OCI-LY1 (cell line): ENCODE data around the gene EWSR1.

Experiments used
- H2AFZ ChIP-seq: fragments of 200-600 bp; sonication (generic), shearing (Covaris generic); 2 replicates; pipeline ENCODE4 v1.6.0; 2014; ENCODE audit warnings: antibody characterized with exemption, mild to moderate bottlenecking, low read length
- H3F3A ChIP-seq: fragments of 200-600 bp; sonication (generic), shearing (Covaris generic); 2 replicates; pipeline ENCODE4 v1.6.0; 2014; ENCODE audit warnings: mild to moderate bottlenecking, antibody characterized with exemption, low read length, moderate library complexity; ENCODE audit not compliant: insufficient read depth
- H3K27ac ChIP-seq: fragments of 200-600 bp; sonication (generic); 2 replicates; pipeline ENCODE4 v1.5.1; 2014; ENCODE audit warnings: low read length, mixed run types, mild to moderate bottlenecking, low read depth; ENCODE audit not compliant: poor library complexity, severe bottlenecking
- H3K27me3 ChIP-seq: fragments of 200-600 bp; sonication (generic); 2 replicates; pipeline ENCODE4 v1.6.0; 2014; ENCODE audit warnings: antibody characterized with exemption, mild to moderate bottlenecking, low read length, moderate library complexity; ENCODE audit not compliant: insufficient read depth
- H3K36me3 ChIP-seq: fragments of 200-600 bp; sonication (generic); 2 replicates; pipeline ENCODE4 v1.6.1; 2014; ENCODE audit warnings: mild to moderate bottlenecking, antibody characterized with exemption, low read length, moderate library complexity, mixed read lengths; ENCODE audit not compliant: insufficient read depth
- H3K4me1 ChIP-seq: fragments of 200-600 bp; sonication (generic); 2 replicates; pipeline ENCODE4 v1.5.1; 2014; ENCODE audit warnings: mild to moderate bottlenecking, low read length, moderate library complexity; ENCODE audit not compliant: insufficient read depth, severe bottlenecking
- H3K4me2 ChIP-seq: fragments of 200-600 bp; sonication (generic), shearing (Covaris generic); 2 replicates; pipeline ENCODE4 v1.6.1; 2014; ENCODE audit warnings: low read length
- H3K4me3 ChIP-seq: fragments of 200-600 bp; sonication (generic); 2 replicates; pipeline ENCODE4 v1.5.1; 2014; ENCODE audit warnings: low read length, low read depth, mild to moderate bottlenecking, mixed read lengths; ENCODE audit not compliant: poor library complexity, severe bottlenecking
- H3K79me2 ChIP-seq: fragments of 200-600 bp; shearing (Covaris generic); 2 replicates; pipeline ENCODE4 v1.6.1; 2016; ENCODE audit warnings: mixed run types, low read length, mixed read lengths; ENCODE audit not compliant: insufficient read depth
- H3K9ac ChIP-seq: fragments of 200-600 bp; sonication (generic), shearing (Covaris generic); 2 replicates; pipeline ENCODE4 v1.6.1; 2014; ENCODE audit warnings: mild to moderate bottlenecking, low read length, mixed read lengths
- H3K9me2 ChIP-seq: fragments of 200-600 bp; sonication (generic), shearing (Covaris generic); 2 replicates; pipeline ENCODE4 v1.6.1; 2014; ENCODE audit warnings: low read depth, mild to moderate bottlenecking, low read length, mixed read lengths
- H3K9me3 ChIP-seq: fragments of 200-600 bp; shearing (Covaris generic); 2 replicates; pipeline ENCODE4 v1.6.1; 2014; ENCODE audit warnings: low read length, mixed read lengths
- H4K20me1 ChIP-seq: fragments of 200-600 bp; sonication (generic), shearing (Covaris generic); 2 replicates; pipeline ENCODE4 v1.6.0; 2016; ENCODE audit warnings: mild to moderate bottlenecking, low read length; ENCODE audit not compliant: insufficient read depth
- EZH2 ChIP-seq: fragments of 200-600 bp; sonication (generic), shearing (Covaris generic); IDR thresholded peaks from 2 replicates; pipeline ENCODE4 v1.8.0; 2017; ENCODE audit warnings: borderline replicate concordance, mixed run types, mild to moderate bottlenecking, antibody characterized with exemption, low read length, moderate library complexity, mixed read lengths
- TF ChIP-seq, protein P1 (sequence below): fragments of 200-600 bp; sonication (generic), shearing (Covaris generic); IDR thresholded peaks from 2 replicates; pipeline ENCODE4 v1.5.1; 2017; ENCODE audit warnings: mild to moderate bottlenecking, antibody characterized with exemption, low read length, moderate library complexity, mixed read lengths

The EWSR1 gene

DNA sequence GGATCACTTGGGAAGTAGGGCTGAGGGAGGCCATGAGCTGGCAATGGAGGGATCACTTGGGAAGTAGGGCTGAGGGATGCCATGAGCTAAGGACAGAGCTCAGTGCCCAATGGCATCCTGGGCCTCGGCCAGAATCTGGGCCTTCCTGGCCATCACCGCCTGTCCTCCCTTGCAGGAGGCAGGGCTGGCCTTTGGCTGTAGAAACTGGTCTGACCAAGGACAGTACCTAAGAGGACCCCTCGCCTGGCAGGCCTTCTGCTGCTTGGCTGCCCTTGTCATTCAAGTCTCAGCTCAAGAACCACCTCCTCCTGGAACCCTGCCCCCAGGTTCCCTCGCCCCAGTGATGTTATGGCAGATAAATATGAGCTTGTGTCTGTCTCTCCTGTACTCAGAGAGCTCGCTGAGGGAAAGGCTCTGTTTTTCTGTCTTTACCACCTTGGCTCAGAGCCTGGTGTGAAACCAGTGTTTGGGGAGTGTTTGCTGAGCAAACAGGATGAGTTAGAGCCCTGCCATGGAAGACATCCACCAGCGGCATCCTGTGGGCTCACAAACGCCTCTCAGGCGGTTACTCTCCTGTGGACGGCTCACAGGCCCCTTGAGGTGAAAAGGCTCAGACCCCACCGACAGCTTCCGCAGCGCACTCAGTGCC lies 66.8 kb downstream of the EWSR1 start:
- Histone ChIP-seq H3K9ac (no peak overlapping the region), H4K20me1 (no peaks in the 10 kb centered on the region), H3K79me2 (no peaks in the 10 kb centered on the region), H3K4me3 (no peak overlapping the region), H3K36me3 (peaks cover 96% of the 10 kb centered on the region), H3K27me3 (no peaks in the 10 kb centered on the region), H3K27ac (no peak overlapping the region), H3K9me2 (no peaks in the 10 kb centered on the region), H3K4me1 (no peaks in the 10 kb centered on the region), H3F3A (no peaks in the 10 kb centered on the region), H2AFZ (no peak overlapping the region), H3K4me2 (no peak overlapping the region), H3K9me3 (no peaks in the 10 kb centered on the region)
- no peak for TF ChIP-seq EZH2
- TF ChIP-seq, protein P1, sequence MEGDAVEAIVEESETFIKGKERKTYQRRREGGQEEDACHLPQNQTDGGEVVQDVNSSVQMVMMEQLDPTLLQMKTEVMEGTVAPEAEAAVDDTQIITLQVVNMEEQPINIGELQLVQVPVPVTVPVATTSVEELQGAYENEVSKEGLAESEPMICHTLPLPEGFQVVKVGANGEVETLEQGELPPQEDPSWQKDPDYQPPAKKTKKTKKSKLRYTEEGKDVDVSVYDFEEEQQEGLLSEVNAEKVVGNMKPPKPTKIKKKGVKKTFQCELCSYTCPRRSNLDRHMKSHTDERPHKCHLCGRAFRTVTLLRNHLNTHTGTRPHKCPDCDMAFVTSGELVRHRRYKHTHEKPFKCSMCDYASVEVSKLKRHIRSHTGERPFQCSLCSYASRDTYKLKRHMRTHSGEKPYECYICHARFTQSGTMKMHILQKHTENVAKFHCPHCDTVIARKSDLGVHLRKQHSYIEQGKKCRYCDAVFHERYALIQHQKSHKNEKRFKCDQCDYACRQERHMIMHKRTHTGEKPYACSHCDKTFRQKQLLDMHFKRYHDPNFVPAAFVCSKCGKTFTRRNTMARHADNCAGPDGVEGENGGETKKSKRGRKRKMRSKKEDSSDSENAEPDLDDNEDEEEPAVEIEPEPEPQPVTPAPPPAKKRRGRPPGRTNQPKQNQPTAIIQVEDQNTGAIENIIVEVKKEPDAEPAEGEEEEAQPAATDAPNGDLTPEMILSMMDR: no peak

DNA sequence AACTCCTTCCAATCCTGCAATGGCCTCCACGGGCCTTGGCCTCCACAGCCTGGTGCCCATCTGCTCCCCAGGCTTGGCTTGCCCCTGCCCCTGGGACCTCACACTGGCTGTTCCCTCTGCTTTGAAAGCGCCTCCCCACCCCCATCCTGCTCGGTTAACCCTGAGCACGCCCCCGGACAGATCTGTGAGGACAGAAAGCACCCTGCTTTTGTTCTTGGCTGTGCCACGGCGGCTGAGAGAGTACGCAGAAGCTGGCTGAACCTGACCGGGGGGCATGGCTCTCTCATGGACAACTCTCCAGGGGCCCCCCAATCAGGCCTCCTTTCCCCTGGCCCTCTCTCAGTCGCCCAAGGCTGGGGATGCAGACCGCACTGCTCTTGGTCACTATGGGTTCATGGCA lies 67.6 kb downstream of the EWSR1 start:
- Histone ChIP-seq H3K27me3 (no peaks in the 10 kb centered on the region), H3K36me3 (peaks cover 96% of the 10 kb centered on the region), H3K79me2 (no peaks in the 10 kb centered on the region), H2AFZ (no peak overlapping the region), H3K4me3 (no peak overlapping the region), H3F3A (no peaks in the 10 kb centered on the region), H3K4me2 (no peak overlapping the region), H4K20me1 (no peaks in the 10 kb centered on the region), H3K9me2 (no peaks in the 10 kb centered on the region), H3K9me3 (no peaks in the 10 kb centered on the region), H3K27ac (no peak overlapping the region), H3K9ac (no peak overlapping the region), H3K4me1 (no peaks in the 10 kb centered on the region)
- TF ChIP-seq, protein P1: no peak
- TF ChIP-seq EZH2: no peak

DNA sequence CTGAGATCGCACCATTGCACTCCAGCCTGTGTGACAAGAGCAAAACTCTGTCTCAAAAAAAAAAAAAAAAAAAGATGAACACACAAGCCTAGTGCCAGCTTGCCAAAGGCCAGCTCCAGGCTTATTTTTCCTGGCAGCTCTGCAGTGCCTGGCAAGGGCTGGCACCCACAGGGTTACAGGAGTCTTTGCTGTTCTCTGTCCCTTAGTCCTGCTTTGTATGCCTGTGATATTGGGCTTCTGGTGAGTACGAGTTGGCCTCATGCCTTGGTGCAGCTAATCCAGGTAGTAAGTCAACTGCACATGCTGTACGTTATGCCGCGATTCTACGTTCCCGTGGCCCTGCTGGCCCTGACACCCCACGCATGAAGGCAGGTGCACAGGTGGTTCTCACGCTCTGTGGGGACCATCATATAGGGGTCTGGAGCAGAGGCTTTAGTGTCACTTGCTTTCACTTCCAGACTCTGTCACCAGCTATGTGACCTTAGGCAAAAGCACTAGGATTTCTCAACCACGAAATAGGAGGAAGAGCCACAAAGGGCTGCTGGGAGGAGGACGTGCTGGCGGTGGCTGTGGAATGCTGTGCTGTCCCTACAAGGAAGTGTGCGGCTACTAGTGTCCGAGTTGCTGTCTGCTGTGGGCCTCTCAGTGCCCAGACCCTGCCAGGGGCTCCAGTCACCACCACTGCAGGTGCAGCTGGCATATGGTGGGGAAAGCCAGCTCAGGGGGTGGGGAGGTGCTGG lies 68.9 kb downstream of the EWSR1 start:
- Histone ChIP-seq H3K27me3 (no peaks in the 10 kb centered on the region), H3K79me2 (no peaks in the 10 kb centered on the region), H4K20me1 (no peaks in the 10 kb centered on the region), H3K27ac (no peak overlapping the region), H3K9me2 (no peaks in the 10 kb centered on the region), H3K4me1 (no peaks in the 10 kb centered on the region), H3F3A (no peaks in the 10 kb centered on the region), H3K4me2 (no peak overlapping the region), H3K36me3 (peaks cover 96% of the 10 kb centered on the region), H3K4me3 (no peak overlapping the region), H2AFZ (no peak overlapping the region), H3K9me3 (no peaks in the 10 kb centered on the region), H3K9ac (no peak overlapping the region)
- TF ChIP-seq EZH2: no peak
- TF ChIP-seq, protein P1: no peak
